ENCODE results near the gene TMEM135.

- no peak for TF ChIP-seq EZH2 (IDR thresholded peaks at IDR 0.05; ENCODE audit: insufficient read depth, poor library complexity, severe bottlenecking)
- TF ChIP-seq EZH2phosphoT487 (IDR thresholded peaks at IDR 0.05; ENCODE audit: insufficient read depth, low read depth): no peak
Observed at GRCh38 chr11:87076260-87076783, 38.6 kb downstream of the TMEM135 start.
